ENCODE measurements around the gene SCNN1B. TPM values are rescaled to one million over a fixed set of nuclear protein-coding genes. Genes with fewer than 3 reads are reported as not detected.
"Not testable (repeated sequence)": the region's sequence is repeated elsewhere in the genome, so short reads cannot be mapped to it uniquely, and the experiment has no call there.

The SCNN1B gene
- polyA plus RNA-seq, 1 experiment, result not detected

DNA sequence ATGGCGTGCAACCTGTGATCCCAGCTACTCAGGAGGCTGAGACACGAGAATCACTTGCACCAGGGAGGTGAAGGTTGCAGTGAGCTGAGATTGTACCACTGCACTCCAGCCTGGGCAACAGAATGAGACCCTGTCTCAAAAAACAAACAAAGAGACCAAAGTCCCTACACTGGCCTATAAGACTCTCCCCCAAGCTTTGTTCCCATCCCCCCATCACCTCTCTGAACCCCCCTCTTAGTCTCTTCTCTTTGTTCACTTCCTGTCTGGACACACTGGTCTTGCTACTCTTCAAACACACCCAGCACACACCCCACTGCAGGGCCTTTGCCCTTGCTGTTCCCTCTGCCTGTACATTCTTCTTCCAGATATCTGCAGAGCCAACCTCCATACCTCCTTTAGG is 7.8 kb upstream of the SCNN1B start:
- Histone ChIP-seq H3K4me3 (ENCODE audit: low read depth, low read length) (no peak overlapping the region), H3K9me3 (ENCODE audit: control insufficient read depth, insufficient read depth, low read length) (no peaks in the 10 kb centered on the region), H3K27ac (ENCODE audit: low read depth, low read length) (no peak overlapping the region), H3K27me3 (ENCODE audit: control insufficient read depth, insufficient read depth, low read length) (no peaks in the 10 kb centered on the region)
- TF ChIP-seq, protein P1, sequence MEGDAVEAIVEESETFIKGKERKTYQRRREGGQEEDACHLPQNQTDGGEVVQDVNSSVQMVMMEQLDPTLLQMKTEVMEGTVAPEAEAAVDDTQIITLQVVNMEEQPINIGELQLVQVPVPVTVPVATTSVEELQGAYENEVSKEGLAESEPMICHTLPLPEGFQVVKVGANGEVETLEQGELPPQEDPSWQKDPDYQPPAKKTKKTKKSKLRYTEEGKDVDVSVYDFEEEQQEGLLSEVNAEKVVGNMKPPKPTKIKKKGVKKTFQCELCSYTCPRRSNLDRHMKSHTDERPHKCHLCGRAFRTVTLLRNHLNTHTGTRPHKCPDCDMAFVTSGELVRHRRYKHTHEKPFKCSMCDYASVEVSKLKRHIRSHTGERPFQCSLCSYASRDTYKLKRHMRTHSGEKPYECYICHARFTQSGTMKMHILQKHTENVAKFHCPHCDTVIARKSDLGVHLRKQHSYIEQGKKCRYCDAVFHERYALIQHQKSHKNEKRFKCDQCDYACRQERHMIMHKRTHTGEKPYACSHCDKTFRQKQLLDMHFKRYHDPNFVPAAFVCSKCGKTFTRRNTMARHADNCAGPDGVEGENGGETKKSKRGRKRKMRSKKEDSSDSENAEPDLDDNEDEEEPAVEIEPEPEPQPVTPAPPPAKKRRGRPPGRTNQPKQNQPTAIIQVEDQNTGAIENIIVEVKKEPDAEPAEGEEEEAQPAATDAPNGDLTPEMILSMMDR (IDR thresholded peaks at IDR 0.05; ENCODE audit: low read depth, low read length), result no peak
- ChIA-PET POLR2A (no interaction called here), CTCF (interaction anchor here (0.6 kb wide), 1 partner anchor 138 kb away, joined by 7 read pairs; no protein-coding TSS in a partner anchor)
- no peak for DNase-seq (ENCODE audit: low read depth, low spot score)

DNA sequence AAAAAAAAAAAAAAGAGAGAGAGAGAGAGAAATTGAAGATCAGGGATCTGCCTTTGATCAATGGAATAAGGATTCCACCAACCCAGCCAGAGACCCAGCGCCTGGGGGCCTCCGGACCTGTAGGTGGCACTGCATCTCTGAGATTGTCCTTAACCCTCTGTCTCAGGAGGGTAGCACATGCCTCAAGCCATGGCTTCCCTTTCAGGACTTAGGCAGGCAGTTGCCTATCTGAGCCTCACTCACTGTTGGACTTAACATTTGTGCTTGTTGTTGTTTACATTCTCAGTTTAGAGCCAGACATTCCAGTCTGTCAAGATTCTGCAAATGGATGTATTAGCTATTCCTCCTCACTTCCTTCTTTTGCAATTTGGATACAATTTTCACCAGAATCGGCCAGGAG is 5.1 kb upstream of the SCNN1B start:
- DNase-seq (ENCODE audit: low read depth, low spot score), result no peak
- H3K27me3 ChIP-seq (ENCODE audit: control insufficient read depth, insufficient read depth, low read length), result peaks cover 4% of the 10 kb centered on the region
- H3K27ac ChIP-seq (ENCODE audit: low read depth, low read length), result no peak overlapping the region
- H3K4me3 ChIP-seq (ENCODE audit: low read depth, low read length), result no peak overlapping the region
- H3K9me3 ChIP-seq (ENCODE audit: control insufficient read depth, insufficient read depth, low read length), result no peaks in the 10 kb centered on the region
- TF ChIP-seq, protein P1 (IDR thresholded peaks at IDR 0.05; ENCODE audit: low read depth, low read length), result no peak
- ChIA-PET CTCF (no interaction called here), POLR2A (no interaction called here)

DNA sequence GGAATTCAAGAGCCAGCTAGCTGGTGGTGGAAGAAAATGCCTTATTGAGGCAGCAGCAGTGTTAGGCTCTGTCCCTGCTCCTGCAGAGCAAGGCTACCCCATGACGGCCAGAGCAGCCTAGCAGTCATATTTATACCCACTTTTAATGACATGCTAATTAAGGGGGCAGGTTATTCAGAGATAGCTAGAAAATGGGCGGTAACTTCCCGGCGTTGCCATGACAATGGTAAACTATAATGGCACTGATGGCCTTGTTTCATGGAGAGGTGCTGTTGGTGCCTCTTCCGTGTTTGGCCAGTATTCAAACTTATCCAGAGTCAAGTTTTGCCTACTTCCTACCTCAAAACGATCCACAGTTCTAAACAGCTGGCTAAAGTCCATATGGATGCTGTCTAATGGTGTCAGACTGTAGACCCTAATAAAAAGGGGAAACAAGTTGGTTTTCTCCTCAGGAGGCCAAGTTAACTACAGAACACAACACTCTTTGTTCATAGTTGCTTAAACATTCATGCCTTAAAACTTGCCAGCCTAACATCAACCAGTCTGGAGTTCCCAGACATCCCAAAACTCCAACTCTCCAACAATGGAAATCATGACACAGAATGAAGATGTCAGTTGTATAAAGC is 3.7 kb upstream of the SCNN1B start:
- Histone ChIP-seq H3K9me3 (ENCODE audit: control insufficient read depth, insufficient read depth, low read length) (no peaks in the 10 kb centered on the region), H3K27ac (ENCODE audit: low read depth, low read length) (no peak overlapping the region), H3K27me3 (ENCODE audit: control insufficient read depth, insufficient read depth, low read length) (peaks cover 13% of the 10 kb centered on the region), H3K4me3 (ENCODE audit: low read depth, low read length) (no peak overlapping the region)
- TF ChIP-seq, protein P1 (IDR thresholded peaks at IDR 0.05; ENCODE audit: low read depth, low read length), result no peak
- ChIA-PET CTCF (interaction anchor here (0.6 kb wide), 1 partner anchor 20 kb away, joined by 3 read pairs; no protein-coding TSS in a partner anchor), POLR2A (no interaction called here)
- DNase-seq (ENCODE audit: low read depth, low spot score), result no peak

DNA sequence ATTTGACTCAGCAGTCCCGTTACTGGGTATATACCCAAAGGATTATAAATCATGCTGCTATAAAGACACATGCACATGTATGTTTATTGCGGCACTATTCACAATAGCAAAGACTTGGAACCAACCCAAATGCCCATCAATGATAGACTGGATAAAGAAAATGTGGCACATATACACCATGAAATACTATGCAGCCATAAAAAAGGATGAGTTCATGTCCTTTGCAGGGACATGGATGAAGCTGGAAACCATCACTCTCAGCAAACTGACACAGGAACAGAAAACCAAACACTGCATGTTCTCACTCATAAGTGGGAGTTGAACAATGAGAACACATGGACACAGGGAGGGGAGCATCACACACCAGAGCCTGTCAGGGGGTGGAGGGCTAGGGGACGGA is 2.3 kb upstream of the SCNN1B start:
- POLR2A ChIA-PET; DNase-seq (ENCODE audit: low read depth, low spot score); CTCF ChIA-PET: not testable (repeated sequence)

DNA sequence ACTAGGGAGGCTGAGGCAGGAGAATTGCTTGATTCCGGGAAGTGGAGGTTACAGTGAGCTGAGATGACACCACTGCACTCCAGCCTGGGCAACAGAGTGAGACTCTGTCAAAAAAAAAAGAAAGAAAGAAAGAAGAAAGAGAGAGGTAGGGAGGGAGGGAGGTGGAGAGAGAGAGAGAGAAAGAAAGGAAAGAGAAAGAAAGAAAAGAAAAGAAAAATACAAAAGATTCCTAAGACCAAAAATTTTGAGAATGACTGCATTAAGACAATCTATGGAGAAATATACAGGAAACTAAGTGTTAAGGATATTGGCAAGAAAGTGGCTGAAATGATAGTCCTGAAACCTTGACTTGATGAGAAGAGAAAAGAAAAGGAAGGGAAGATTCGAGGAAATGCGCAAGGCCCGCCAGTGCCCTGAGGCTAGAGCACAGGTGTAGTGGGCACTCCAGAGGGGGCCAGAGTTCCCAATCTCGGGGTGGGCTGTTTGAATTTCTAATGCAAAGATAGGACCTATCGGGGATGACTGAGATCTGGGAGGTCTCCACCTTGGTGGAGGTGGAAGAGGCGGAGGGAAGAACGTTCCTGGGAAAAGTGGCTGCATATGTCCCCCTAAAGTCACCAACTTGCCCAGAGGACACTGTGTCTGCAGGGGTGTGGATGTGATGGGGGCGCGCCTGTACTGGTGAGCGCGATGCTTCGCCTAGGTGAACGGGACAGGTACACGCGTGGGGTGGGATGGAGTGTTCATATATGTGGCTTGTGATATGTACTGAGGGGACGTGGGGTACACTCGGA is 654 bp upstream of the SCNN1B start:
- ChIA-PET CTCF (no interaction called here), POLR2A (no interaction called here)
- DNase-seq (ENCODE audit: low read depth, low spot score), result no peak
- Histone ChIP-seq H3K9me3 (ENCODE audit: control insufficient read depth, insufficient read depth, low read length) (no peaks in the 10 kb centered on the region), H3K27me3 (ENCODE audit: control insufficient read depth, insufficient read depth, low read length) (peaks cover 17% of the 10 kb centered on the region), H3K27ac (ENCODE audit: low read depth, low read length) (no peak overlapping the region), H3K4me3 (ENCODE audit: low read depth, low read length) (no peak overlapping the region)
- TF ChIP-seq, protein P1 (IDR thresholded peaks at IDR 0.05; ENCODE audit: low read depth, low read length), result no peak

More for the DNA sequence above, 2.3 kb upstream of the SCNN1B start:
- not testable (repeated sequence) for H3K4me3 ChIP-seq (ENCODE audit: low read depth, low read length); H3K9me3 ChIP-seq (ENCODE audit: control insufficient read depth, insufficient read depth, low read length); H3K27ac ChIP-seq (ENCODE audit: low read depth, low read length)
- peaks cover 17% of the 10 kb centered on the region for H3K27me3 ChIP-seq (ENCODE audit: control insufficient read depth, insufficient read depth, low read length)
